AG20443 (cell line): Measurements from ENCODE around the gene CCNA1.

Source experiments
- DNase-seq: peaks from one replicate; pipeline ENCODE4 v3.0.0; 2012; ENCODE audit warnings: low spot score, mixed read lengths

The CCNA1 gene

GRCh38 chr13:36454121-36454520, 21.8 kb downstream of the CCNA1 start:
- DNase-seq, result no peak

GRCh38 chr13:36454987-36455386, 22.7 kb downstream of the CCNA1 start:
- DNase-seq, result no peak

- no peak for DNase-seq
These were observed 24.3 kb downstream of the CCNA1 start for GRCh38 chr13:36456577-36456976.

DNA sequence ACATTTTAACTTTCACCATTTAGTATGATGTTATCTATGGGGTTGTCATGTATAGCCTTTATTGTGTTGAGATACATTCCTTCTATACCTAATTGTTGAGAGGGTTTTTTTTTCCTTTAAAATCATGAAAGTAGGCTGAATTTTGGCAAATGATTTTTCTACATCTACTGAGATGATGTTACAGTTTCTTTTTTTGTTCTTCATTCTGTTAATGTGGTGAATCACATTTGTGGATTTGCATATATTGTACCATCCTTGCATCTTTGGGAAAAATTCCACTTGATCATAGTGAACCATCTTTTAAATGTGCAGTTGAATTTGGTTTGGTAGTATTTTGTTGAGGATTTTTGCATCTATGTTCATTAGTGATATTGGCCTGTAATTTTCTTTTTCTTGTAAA, 29.2 kb downstream of the CCNA1 start:
- no peak for DNase-seq

- no peak for DNase-seq
These were observed 43.2 kb downstream of the CCNA1 start for GRCh38 chr13:36475468-36475867.

DNA sequence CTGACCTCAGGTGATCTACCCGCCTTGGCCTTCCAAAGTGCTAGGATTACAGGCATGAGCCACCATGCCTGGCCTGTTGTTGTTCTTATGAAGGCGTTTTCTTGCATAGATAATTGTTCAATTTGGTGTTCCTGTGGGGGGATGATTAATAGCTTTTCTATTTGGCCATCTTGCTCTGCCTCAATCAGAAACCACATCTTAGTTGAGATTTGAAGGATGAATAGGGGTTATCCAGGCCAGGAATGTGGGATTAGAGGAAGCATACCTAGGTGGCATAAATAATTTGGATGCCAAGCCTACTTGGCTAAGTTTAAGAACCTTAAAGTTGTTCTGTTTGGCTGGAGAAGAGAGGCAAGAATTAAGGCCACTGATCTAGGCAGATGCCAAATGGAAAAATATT, 44.4 kb downstream of the CCNA1 start:
- DNase-seq, result no peak

- no peak for DNase-seq
These were observed 48.6 kb downstream of the CCNA1 start for GRCh38 chr13:36480726-36481427.

DNA sequence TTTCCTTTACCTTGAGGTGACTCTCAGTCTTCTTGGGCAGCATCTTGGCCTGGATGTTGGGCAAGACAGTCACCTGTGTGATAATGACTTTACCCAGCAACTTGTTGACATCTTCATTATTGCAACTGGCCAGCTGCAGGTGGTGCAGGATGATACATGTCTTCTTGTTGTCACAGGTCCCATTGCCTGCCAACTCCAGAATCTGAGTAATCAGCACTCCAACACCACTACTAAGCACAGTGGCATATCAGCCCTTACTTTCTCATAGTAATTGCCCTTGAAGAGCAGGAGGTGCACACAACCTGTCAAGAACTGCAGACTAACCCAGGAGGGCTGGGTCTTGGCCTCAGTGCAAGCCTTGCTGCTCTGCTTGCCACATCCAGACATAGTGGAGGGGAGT, 57.8 kb downstream of the CCNA1 start:
- DNase-seq, result no peak
